GM21390 (cell line): ENCODE measurements around the gene TEX10.
A peak's percentile ranks its signal among the peaks of the same experiment; 100 is the strongest.
"Not testable (repeated sequence)": the region's sequence is repeated elsewhere in the genome, so short reads cannot be mapped to it uniquely, and the experiment has no call there.

Source experiments
- ATAC-seq: cut with Tn5 transposase; IDR thresholded peaks from one replicate; pipeline ENCODE4 v1.9.1; 2021; ENCODE audit not compliant: unreplicated experiment

The TEX10 gene

GRCh38 chr9:100352727-100353505 lies at the start of gene TEX10:
TSS of gene TEX10 (minus strand) at chr9:100352942. CDS start at chr9:100349363, 3,579 bp downstream.
- peak; percentile 78 for ATAC-seq

- ATAC-seq = no peak
Measured at GRCh38 chr9:100401042-100401441, 48.3 kb upstream of the TEX10 start.

- ATAC-seq = no peak
Measured at GRCh38 chr9:100397529-100398266, 45.0 kb upstream of the TEX10 start.

- ATAC-seq = no peak
Measured at GRCh38 chr9:100396769-100397168, 44.0 kb upstream of the TEX10 start.

- no peak for ATAC-seq
Measured at GRCh38 chr9:100394816-100395215, 42.1 kb upstream of the TEX10 start.

- no peak for ATAC-seq
Measured at GRCh38 chr9:100394032-100394695, 41.4 kb upstream of the TEX10 start.

GRCh38 chr9:100392989-100393388 lies 40.2 kb upstream of the TEX10 start:
- not testable (repeated sequence) for ATAC-seq

GRCh38 chr9:100379862-100380261 lies 27.1 kb upstream of the TEX10 start:
- ATAC-seq = no peak

- no peak for ATAC-seq
Measured at GRCh38 chr9:100377015-100377414, 24.3 kb upstream of the TEX10 start.

GRCh38 chr9:100375658-100376057 lies 22.9 kb upstream of the TEX10 start:
- no peak for ATAC-seq

GRCh38 chr9:100372648-100373047 lies 19.9 kb upstream of the TEX10 start:
- ATAC-seq = no peak

GRCh38 chr9:100370064-100370723 lies 17.5 kb upstream of the TEX10 start:
- no peak for ATAC-seq

- no peak for ATAC-seq
Measured at GRCh38 chr9:100368672-100369071, 15.9 kb upstream of the TEX10 start.

GRCh38 chr9:100366121-100366520 lies 13.4 kb upstream of the TEX10 start:
- ATAC-seq = no peak

GRCh38 chr9:100364013-100364412 lies 11.3 kb upstream of the TEX10 start:
- ATAC-seq = no peak

GRCh38 chr9:100359057-100359456 lies 6.3 kb upstream of the TEX10 start:
- no peak for ATAC-seq

GRCh38 chr9:100357501-100357900 lies 4.8 kb upstream of the TEX10 start:
- no peak for ATAC-seq

- no peak for ATAC-seq
Measured at GRCh38 chr9:100355561-100355960, 2.8 kb upstream of the TEX10 start.

GRCh38 chr9:100354121-100354800 lies 1.5 kb upstream of the TEX10 start:
- ATAC-seq = no peak

- ATAC-seq = peak; percentile 32
Measured at GRCh38 chr9:100352201-100352726, 478 bp downstream of the TEX10 start.
